ENCODE results near the gene DKK3.

The DKK3 gene

DNA sequence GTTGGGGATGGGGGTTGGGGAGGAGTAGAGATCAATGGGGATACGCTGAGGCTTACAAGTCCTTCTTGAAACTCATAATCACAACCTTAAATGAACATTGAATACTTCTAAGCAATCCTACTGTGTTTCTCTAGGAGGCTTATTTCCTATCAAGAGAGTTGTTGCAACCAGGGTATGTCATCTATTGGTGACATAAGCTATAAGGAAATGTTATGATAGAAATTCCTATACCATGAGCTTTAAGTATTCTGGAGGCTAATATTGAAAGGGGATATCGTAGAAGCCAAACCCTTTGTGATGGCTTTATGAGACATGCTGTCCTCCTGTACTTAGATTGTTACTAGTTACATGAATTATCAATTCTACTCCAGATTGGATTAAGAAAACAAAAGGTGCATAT is 72.9 kb downstream of the DKK3 start:
- TF ChIP-seq, protein P1, sequence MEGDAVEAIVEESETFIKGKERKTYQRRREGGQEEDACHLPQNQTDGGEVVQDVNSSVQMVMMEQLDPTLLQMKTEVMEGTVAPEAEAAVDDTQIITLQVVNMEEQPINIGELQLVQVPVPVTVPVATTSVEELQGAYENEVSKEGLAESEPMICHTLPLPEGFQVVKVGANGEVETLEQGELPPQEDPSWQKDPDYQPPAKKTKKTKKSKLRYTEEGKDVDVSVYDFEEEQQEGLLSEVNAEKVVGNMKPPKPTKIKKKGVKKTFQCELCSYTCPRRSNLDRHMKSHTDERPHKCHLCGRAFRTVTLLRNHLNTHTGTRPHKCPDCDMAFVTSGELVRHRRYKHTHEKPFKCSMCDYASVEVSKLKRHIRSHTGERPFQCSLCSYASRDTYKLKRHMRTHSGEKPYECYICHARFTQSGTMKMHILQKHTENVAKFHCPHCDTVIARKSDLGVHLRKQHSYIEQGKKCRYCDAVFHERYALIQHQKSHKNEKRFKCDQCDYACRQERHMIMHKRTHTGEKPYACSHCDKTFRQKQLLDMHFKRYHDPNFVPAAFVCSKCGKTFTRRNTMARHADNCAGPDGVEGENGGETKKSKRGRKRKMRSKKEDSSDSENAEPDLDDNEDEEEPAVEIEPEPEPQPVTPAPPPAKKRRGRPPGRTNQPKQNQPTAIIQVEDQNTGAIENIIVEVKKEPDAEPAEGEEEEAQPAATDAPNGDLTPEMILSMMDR (conservative IDR thresholded peaks at IDR 0.05; ENCODE audit: low read depth): no peak
- H3K27ac ChIP-seq: no peak overlapping the region
- DNase-seq (ENCODE audit: low spot score): no peak
- CTCF ChIA-PET: interaction anchor here (0.7 kb wide), 1 partner anchor 346 kb away, joined by 3 read pairs; no protein-coding TSS in a partner anchor
- POLR2A ChIA-PET (ENCODE audit: low non-redundant PET): no interaction called here

- H3K27ac ChIP-seq: no peak overlapping the region
- CTCF ChIA-PET: interaction anchor here (0.6 to 2.4 kb wide), 9 partner anchors 14 to 950 kb away, joined by 3 to 15 read pairs (median 3); no protein-coding TSS in a partner anchor
- POLR2A ChIA-PET (ENCODE audit: low non-redundant PET): no interaction called here
- TF ChIP-seq, protein P1 (conservative IDR thresholded peaks at IDR 0.05; ENCODE audit: low read depth): peak; percentile 70
- DNase-seq (ENCODE audit: low spot score): peak; percentile 57
Observed at GRCh38 chr11:11931461-11932055, 76.9 kb downstream of the DKK3 start.

DNA sequence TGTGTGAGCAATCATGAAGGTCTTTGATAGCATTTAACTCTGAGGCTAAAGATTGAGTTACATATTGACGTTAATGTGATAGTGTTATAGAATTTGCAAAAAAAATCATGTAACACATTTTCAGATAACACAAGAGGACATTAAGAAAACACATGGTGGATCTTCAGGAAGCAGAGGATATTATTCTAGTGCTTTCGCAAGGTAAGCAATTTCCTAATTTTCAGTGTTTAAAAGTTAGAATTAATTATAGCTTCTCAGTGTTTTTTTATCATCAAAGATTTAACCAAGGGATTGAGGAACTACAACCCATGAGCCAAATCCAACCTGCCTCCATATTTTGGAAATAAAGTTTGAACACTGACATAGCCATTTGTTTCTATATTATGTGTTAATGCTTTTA is 78.5 kb downstream of the DKK3 start:
- ChIA-PET CTCF (no interaction called here), POLR2A (ENCODE audit: low non-redundant PET) (no interaction called here)
- no peak for DNase-seq (ENCODE audit: low spot score)
- H3K27ac ChIP-seq: no peak overlapping the region
- TF ChIP-seq, protein P1 (conservative IDR thresholded peaks at IDR 0.05; ENCODE audit: low read depth): no peak

DNA sequence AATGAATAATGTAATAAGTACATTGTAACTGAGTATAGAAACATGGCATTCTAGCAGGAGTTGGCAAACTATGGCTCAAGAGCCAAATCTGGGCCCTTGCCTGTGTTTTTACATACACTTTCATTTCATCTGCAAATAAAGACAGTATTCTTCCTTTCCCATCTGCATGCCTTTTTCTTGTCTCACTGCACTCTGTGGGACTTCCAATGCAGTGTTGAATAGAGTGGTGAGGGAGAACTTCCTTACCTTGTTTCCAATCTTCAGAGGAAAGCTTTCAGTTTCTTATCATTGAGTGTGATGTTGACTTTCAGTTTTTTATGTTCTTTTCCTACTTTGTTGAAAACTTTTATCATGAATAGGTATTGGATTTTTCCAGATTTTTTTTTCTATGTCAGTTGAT is 84.6 kb downstream of the DKK3 start:
- no peak overlapping the region for H3K27ac ChIP-seq
- no peak for DNase-seq (ENCODE audit: low spot score)
- ChIA-PET CTCF (no interaction called here), POLR2A (ENCODE audit: low non-redundant PET) (no interaction called here)
- TF ChIP-seq, protein P1 (conservative IDR thresholded peaks at IDR 0.05; ENCODE audit: low read depth): no peak

DNA sequence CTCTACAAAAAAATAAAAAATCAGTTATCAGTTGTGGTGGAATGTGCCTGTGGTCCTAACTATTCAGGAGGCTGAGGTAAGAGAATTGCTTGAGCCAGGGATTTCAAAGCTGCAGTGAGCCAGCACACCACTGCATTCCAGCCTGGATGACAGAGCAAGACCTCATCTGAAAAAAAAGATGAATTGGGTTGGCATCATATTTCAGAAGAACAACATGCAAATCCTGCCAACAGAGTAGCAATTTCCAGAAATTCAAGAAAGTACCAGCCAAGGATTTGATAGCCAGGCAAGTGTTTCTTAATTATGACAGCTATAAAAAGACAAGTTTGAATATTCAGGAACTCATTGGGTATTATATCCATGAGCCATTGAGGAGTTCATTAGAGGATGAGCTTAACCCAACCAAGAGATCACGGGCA is 91.4 kb downstream of the DKK3 start:
- DNase-seq (ENCODE audit: low spot score): no peak
- no peak overlapping the region for H3K27ac ChIP-seq
- CTCF ChIA-PET: no interaction called here
- POLR2A ChIA-PET (ENCODE audit: low non-redundant PET): no interaction called here
- TF ChIP-seq, protein P1 (conservative IDR thresholded peaks at IDR 0.05; ENCODE audit: low read depth): no peak

DNA sequence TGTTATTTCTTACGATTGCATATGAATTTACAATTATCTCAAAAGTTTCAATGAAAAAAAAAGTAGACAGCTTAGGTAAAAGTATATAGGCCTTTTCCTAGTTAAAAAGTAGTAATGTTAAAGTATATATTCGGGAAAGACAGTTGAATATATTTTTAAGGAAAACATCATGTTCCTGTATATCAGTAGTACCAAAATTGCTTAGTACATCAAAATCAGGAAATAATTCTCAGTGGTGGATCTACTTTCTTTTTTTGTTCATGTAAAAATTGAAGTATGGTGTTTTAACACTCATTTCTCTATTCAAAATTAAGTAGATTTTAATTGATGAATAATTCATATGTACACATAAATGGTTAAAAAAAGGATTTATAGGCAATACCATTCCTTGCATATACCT is 92.8 kb downstream of the DKK3 start:
- ChIA-PET POLR2A (ENCODE audit: low non-redundant PET) (no interaction called here), CTCF (interaction anchor here (0.7 kb wide), 1 partner anchor 10 kb away, joined by 4 read pairs; no protein-coding TSS in a partner anchor)
- TF ChIP-seq, protein P1 (conservative IDR thresholded peaks at IDR 0.05; ENCODE audit: low read depth): no peak
- no peak for DNase-seq (ENCODE audit: low spot score)
- no peak overlapping the region for H3K27ac ChIP-seq
